Right lobe of liver (tissue), 4 donors: ENCODE measurements around the gene EPHB3.

Source experiments
- CTCF ChIP-seq, 4 donors: fragments of 200-600 bp in 3 of 4; fragments of 450-650 bp in 1 of 4; IDR thresholded peaks; one replicate each; pipeline versions ENCODE4 v1.5.1 to v1.8.0; 2016 to 2022; ENCODE audit warnings: antibody characterized with exemption in 4 of 4, mild to moderate bottlenecking in 2 of 4
- POLR2A ChIP-seq: fragments of 450-650 bp; IDR thresholded peaks from one replicate; pipeline ENCODE4 v1.6.1; 2017; ENCODE audit warnings: antibody characterized with exemption, mild to moderate bottlenecking
- donor health status: DM: no; HTN: no; CAD: no.
- donor health status: DM: no; HTN: no; CAD: no.
- donor health status: DM: no; HTN: yes; CAD: no.

GRCh38 chr3:184577546-184577945 lies 16.0 kb downstream of the EPHB3 start:
- TF ChIP-seq CTCF (IDR thresholded peaks at IDR 0.05) (no peak), POLR2A (no peak)
